ENCODE measurements around the gene SPATS1. TPM values are rescaled to one million over a fixed set of nuclear protein-coding genes. Genes with fewer than 3 reads are reported as not detected.
A peak's percentile ranks its signal among the peaks of the same experiment; 100 is the strongest.

The SPATS1 gene
- total RNA-seq, 1 experiment from 2014 or later: not detected

GRCh38 chr6:44298055-44298803, 44.2 kb upstream of the SPATS1 start:
- no peaks in the 10 kb centered on the region for H3K79me2 ChIP-seq (ENCODE audit: low read length)
- no peak for DNase-seq
- intact Hi-C loops (cut with micrococcal nuclease): no loop called here
- peak overlapping the region; percentile 73 for H3K4me2 ChIP-seq (ENCODE audit: low read length)
- H3K9me3 ChIP-seq (ENCODE audit: low read length): no peaks in the 10 kb centered on the region
- no peak overlapping the region for H2AFZ ChIP-seq (ENCODE audit: low read length)
- no peak overlapping the region for H3K9ac ChIP-seq (ENCODE audit: low read length)
- no peaks in the 10 kb centered on the region for H3F3A ChIP-seq (ENCODE audit: low read length, unreplicated experiment)
- no peaks in the 10 kb centered on the region for H3K9me2 ChIP-seq (replicated peaks; ENCODE audit: low read length)
- ChIA-PET POLR2A (ENCODE audit: unreplicated experiment) (no interaction called here), CTCF (no interaction called here)
- H4K20me1 ChIP-seq (ENCODE audit: low read length): no peaks in the 10 kb centered on the region
- peak; percentile 27 for ATAC-seq
- TF ChIP-seq EZH2phosphoT487 (IDR thresholded peaks at IDR 0.05; ENCODE audit: borderline replicate concordance, low read length): no peak
- BruUV-seq (replicated peaks): no TSS peak
- no peak overlapping the region; the same call in 1 of the 2 replicates for H3K4me3 ChIP-seq (ENCODE audit: low read length)
- peaks cover 17% of the 10 kb centered on the region; the same call in 1 of the 2 replicates for H3K36me3 ChIP-seq (ENCODE audit: low read depth, low read length)
- H3K27me3 ChIP-seq (ENCODE audit: low read length): peaks cover 28% of the 10 kb centered on the region
- H3K4me1 ChIP-seq (ENCODE audit: insufficient read depth, low read length): no peaks in the 10 kb centered on the region
- no peak overlapping the region for H3K27ac ChIP-seq (ENCODE audit: low read length)

DNA sequence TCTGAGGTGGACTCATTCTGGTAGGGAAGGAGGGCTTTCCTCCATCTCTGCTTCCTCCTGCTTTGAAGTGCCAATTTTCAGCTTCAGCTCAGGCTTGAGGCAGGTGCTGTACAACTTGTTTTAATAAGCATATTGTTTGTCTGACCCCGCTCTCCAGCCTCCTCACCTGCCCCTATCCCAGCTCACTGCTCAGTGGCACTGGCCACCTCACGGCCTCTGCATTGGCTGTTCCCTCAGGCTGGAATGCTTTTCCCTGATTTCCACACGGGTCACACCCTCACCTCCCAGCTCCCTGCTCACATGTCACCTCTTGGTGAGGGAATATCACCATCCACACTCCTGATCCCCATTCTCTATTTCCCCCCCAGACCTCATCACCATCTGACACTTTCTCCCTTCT, 43.6 kb upstream of the SPATS1 start:
- no peak overlapping the region for H3K4me3 ChIP-seq (ENCODE audit: low read length)
- H3K79me2 ChIP-seq (ENCODE audit: low read length): no peaks in the 10 kb centered on the region
- TSS peak; percentile 20 for BruUV-seq (replicated peaks)
- TF ChIP-seq CTCF (conservative IDR thresholded peaks at IDR 0.05; ENCODE audit: low read depth, low read length) (no peak), EZH2phosphoT487 (IDR thresholded peaks at IDR 0.05; ENCODE audit: borderline replicate concordance, low read length) (no peak), EZH2 (IDR thresholded peaks at IDR 0.05; ENCODE audit: low read length, unreplicated experiment) (no peak)
- ChIA-PET CTCF (no interaction called here), POLR2A (ENCODE audit: unreplicated experiment) (interaction anchor here (0.6 kb wide), 1 partner anchor 45 kb away, joined by 3 read pairs; no protein-coding TSS in a partner anchor)
- no peak overlapping the region for H3K27ac ChIP-seq (ENCODE audit: low read length)
- ATAC-seq: no peak
- intact Hi-C loops (cut with micrococcal nuclease): no loop called here
- no peak overlapping the region for H3K4me2 ChIP-seq (ENCODE audit: low read length)
- DNase-seq: no peak
- H3K4me1 ChIP-seq (ENCODE audit: insufficient read depth, low read length): no peaks in the 10 kb centered on the region
- peaks cover 17% of the 10 kb centered on the region; the same call in 1 of the 2 replicates for H3K36me3 ChIP-seq (ENCODE audit: low read depth, low read length)
- no peak overlapping the region for H3K9ac ChIP-seq (ENCODE audit: low read length)
- no peaks in the 10 kb centered on the region for H3K9me3 ChIP-seq (ENCODE audit: low read length)
- H2AFZ ChIP-seq (ENCODE audit: low read length): no peak overlapping the region
- H4K20me1 ChIP-seq (ENCODE audit: low read length): no peaks in the 10 kb centered on the region
- no peaks in the 10 kb centered on the region for H3K9me2 ChIP-seq (replicated peaks; ENCODE audit: low read length)
- no peaks in the 10 kb centered on the region for H3F3A ChIP-seq (ENCODE audit: low read length, unreplicated experiment)
- H3K27me3 ChIP-seq (ENCODE audit: low read length): peaks cover 28% of the 10 kb centered on the region

DNA sequence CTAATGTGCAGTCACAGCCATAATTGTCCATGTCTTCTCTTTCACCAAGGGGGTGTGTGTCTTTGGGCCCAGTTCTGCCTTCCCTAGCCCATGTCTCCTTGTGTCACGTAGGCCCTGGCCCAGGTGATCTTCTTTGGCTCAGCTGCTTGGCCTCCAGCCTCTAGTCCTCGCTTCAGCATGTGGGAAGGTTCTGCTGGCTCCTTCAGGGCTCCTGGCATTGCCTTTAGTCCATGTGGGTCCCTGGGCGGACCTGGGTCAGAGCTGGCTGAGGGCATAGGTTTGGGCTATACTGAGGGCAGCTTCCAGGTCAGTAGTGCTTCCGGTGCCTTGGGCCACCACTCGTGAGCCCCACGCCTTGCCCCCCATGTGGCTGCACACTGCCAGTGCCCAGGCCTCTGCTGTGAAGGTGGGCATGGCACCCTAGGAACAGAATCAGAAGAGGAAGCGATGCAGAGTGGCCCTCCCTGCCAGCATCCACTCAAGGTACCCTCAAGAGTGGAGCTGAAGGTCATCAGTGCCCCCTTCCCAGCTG, 42.1 kb upstream of the SPATS1 start:
- Histone ChIP-seq H3K9me3 (ENCODE audit: low read length) (no peaks in the 10 kb centered on the region), H3K36me3 (ENCODE audit: low read depth, low read length) (peaks cover 30% of the 10 kb centered on the region), H2AFZ (ENCODE audit: low read length) (no peak overlapping the region), H4K20me1 (ENCODE audit: low read length) (no peaks in the 10 kb centered on the region), H3K27me3 (ENCODE audit: low read length) (peaks cover 28% of the 10 kb centered on the region), H3K9me2 (replicated peaks; ENCODE audit: low read length) (no peaks in the 10 kb centered on the region), H3K79me2 (ENCODE audit: low read length) (no peaks in the 10 kb centered on the region), H3K4me2 (ENCODE audit: low read length) (no peak overlapping the region), H3F3A (ENCODE audit: low read length, unreplicated experiment) (no peaks in the 10 kb centered on the region), H3K4me1 (ENCODE audit: insufficient read depth, low read length) (no peaks in the 10 kb centered on the region), H3K27ac (ENCODE audit: low read length) (no peak overlapping the region), H3K9ac (ENCODE audit: low read length) (no peak overlapping the region), H3K4me3 (ENCODE audit: low read length) (no peak overlapping the region)
- DNase-seq (no peak), ATAC-seq (no peak)
- intact Hi-C loops (cut with micrococcal nuclease): loop anchor here (5.0 kb wide), 1 partner anchor 33 kb away; the partner anchor contains the start of gene NFKBIE
- no TSS peak for BruUV-seq (replicated peaks)
- ChIA-PET CTCF (no interaction called here), POLR2A (ENCODE audit: unreplicated experiment) (interaction anchor here (0.6 kb wide), 1 partner anchor 10 kb away, joined by 3 read pairs; no protein-coding TSS in a partner anchor)
- TF ChIP-seq EZH2phosphoT487 (IDR thresholded peaks at IDR 0.05; ENCODE audit: borderline replicate concordance, low read length) (no peak), CTCF (conservative IDR thresholded peaks at IDR 0.05; ENCODE audit: low read depth, low read length) (no peak), EZH2 (IDR thresholded peaks at IDR 0.05; ENCODE audit: low read length, unreplicated experiment) (no peak)
